ENCODE measurements around the gene SFMBT2.

- TF ChIP-seq CTCF (IDR thresholded peaks at IDR 0.05 in 8 of 11, conservative IDR thresholded peaks at IDR 0.05 in 3 of 11) (no peak), POLR2A (IDR thresholded peaks at IDR 0.05) (no peak)
Observed at GRCh38 chr10:7275761-7276440, 134.9 kb downstream of the SFMBT2 start.

Measured in spleen (tissue), 7 donors.